Natural killer cell (primary cell): ENCODE measurements around the gene CHCHD3. TPM values are rescaled to one million over a fixed set of nuclear protein-coding genes. Genes with fewer than 3 reads are reported as not detected.

Experiments
- ATAC-seq, 3 donors: fragments of 150-1000 bp in 2 of 3; fragments of 200-7000 bp in 1 of 3; cut with Tn5 transposase; 1 replicate in 1 of 3; 2 replicates in 2 of 3; pipeline ENCODE4 v1.10.0; 2021; ENCODE audit warnings: mild to moderate bottlenecking in 2 of 3, moderate library complexity in 2 of 3
- DNase-seq, 2 donors: peaks; one replicate each; pipeline versions ENCODE4 v3.0.0 to v3.0.0-alpha.2; 2013 to 2021; ENCODE audit warnings: mixed read lengths in 1 of 2
- H3K27ac ChIP-seq: one replicate; pipeline ENCODE4 v1.5.1; 2013; ENCODE audit warnings: mild to moderate bottlenecking, low read length
- H3K27me3 ChIP-seq: one replicate; pipeline ENCODE4 v1.6.1; 2013; ENCODE audit warnings: low read length; ENCODE audit not compliant: control insufficient read depth, insufficient read depth
- H3K36me3 ChIP-seq: one replicate; pipeline ENCODE4 v1.6.1; 2013; ENCODE audit warnings: low read length; ENCODE audit not compliant: control insufficient read depth, insufficient read depth
- H3K4me1 ChIP-seq: one replicate; pipeline ENCODE4 v1.6.1; 2013; ENCODE audit warnings: low read length; ENCODE audit not compliant: control insufficient read depth, insufficient read depth
- H3K4me3 ChIP-seq: one replicate; pipeline ENCODE4 v1.5.1; 2013; ENCODE audit warnings: low read length
- H3K9me3 ChIP-seq: one replicate; pipeline ENCODE4 v1.6.1; 2013; ENCODE audit warnings: low read length; ENCODE audit not compliant: control insufficient read depth, insufficient read depth
- H3K27ac Mint-ChIP-seq, 2 donors: one replicate each; pipeline ENCODE4 v1.8.0; 2022; ENCODE audit warnings: mild to moderate bottlenecking in 2 of 2, mixed read lengths in 2 of 2, moderate library complexity in 1 of 2
- H3K27me3 Mint-ChIP-seq, 2 donors: one replicate each; pipeline ENCODE4 v1.8.0; 2022; ENCODE audit warnings: low read depth in 2 of 2, mixed read lengths in 2 of 2
- H3K36me3 Mint-ChIP-seq: one replicate; pipeline ENCODE4 v1.8.0; 2022; ENCODE audit warnings: mixed read lengths
- H3K4me1 Mint-ChIP-seq, 2 donors: one replicate each; pipeline ENCODE4 v1.8.0; 2022; ENCODE audit warnings: mixed read lengths in 2 of 2
- H3K4me3 Mint-ChIP-seq: one replicate; pipeline ENCODE4 v1.8.0; 2022; ENCODE audit warnings: mild to moderate bottlenecking, moderate library complexity, mixed read lengths
- H3K9me3 Mint-ChIP-seq, 2 donors: one replicate each; pipeline ENCODE4 v1.8.0; 2022; ENCODE audit warnings: mixed read lengths in 2 of 2
- WGBS: methylation state at CpG from one replicate; pipeline ENCODE4 v1.1.7; 2013; ENCODE audit warnings: missing lambda C conversion rate; ENCODE audit not compliant: insufficient coverage; 5-methylcytosine and 5-hydroxymethylcytosine counted together
- intact Hi-C: fragments of 100-400 bp; cut with micrococcal nuclease; formaldehyde crosslinking; loops from one replicate; pipeline ENCODE4 v1.14.2; 2022
- total RNA-seq, 4 donors: library from RNA; stranded (reverse); fragments of 120-200 nt in 1 of 4; gene quantifications; one replicate each; pipeline versions ENCODE4 v1.2.3 to v1.2.4, GENCODE V29; 2013 to 2022
- TF ChIP-seq, protein P1 (sequence below): fragments of 200-600 bp; IDR thresholded peaks from one replicate; pipeline ENCODE4 v1.8.0; 2022; ENCODE audit warnings: antibody characterized with exemption

The CHCHD3 gene
- total RNA-seq, 3 donors from 2014 or later (not counting 1 experiment from before 2014, with no cell fraction given): 35.2 to 41.0 (median 35.9) TPM

DNA sequence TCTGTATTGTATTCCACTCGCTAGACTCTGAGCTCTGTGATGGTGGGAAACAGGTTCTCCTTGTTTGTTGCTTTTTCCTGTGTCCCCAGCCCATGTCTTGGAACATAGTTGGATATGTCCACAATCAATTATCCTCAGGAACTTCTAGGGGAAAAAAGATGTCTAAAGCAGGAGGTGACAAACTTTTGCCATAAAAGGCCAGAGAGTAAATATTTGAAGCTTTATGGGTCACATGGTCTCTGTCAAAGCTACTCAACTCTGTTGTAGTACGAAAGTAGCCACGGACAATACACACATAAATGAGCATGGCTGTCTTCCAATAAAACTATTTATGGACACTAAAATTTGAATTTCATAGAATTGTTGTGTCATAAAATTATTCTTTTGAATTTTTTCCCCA lies 220.5 kb downstream of the CHCHD3 start:
- DNase-seq (no peak), ATAC-seq (no peak)
- H3K9me3 ChIP-seq: no peaks in the 10 kb centered on the region
- no peaks in the 10 kb centered on the region for H3K36me3 ChIP-seq
- 100% methylated on average over 1 of the region's 3 CpGs for WGBS
- Mint-ChIP-seq H3K4me1 (peaks cover 74 to 82% of the 10 kb centered on the region in 2 donors), H3K27ac (peak overlapping the region; percentile 39 to 41), H3K27me3 (no peaks in the 10 kb centered on the region), H3K36me3 (no peaks in the 10 kb centered on the region), H3K9me3 (no peaks in the 10 kb centered on the region), H3K4me3 (no peak overlapping the region)
- no peak overlapping the region for H3K4me3 ChIP-seq
- peaks cover 19% of the 10 kb centered on the region for H3K4me1 ChIP-seq
- intact Hi-C loops: no loop called here
- no peaks in the 10 kb centered on the region for H3K27me3 ChIP-seq
- no peak overlapping the region for H3K27ac ChIP-seq
- TF ChIP-seq, protein P1, sequence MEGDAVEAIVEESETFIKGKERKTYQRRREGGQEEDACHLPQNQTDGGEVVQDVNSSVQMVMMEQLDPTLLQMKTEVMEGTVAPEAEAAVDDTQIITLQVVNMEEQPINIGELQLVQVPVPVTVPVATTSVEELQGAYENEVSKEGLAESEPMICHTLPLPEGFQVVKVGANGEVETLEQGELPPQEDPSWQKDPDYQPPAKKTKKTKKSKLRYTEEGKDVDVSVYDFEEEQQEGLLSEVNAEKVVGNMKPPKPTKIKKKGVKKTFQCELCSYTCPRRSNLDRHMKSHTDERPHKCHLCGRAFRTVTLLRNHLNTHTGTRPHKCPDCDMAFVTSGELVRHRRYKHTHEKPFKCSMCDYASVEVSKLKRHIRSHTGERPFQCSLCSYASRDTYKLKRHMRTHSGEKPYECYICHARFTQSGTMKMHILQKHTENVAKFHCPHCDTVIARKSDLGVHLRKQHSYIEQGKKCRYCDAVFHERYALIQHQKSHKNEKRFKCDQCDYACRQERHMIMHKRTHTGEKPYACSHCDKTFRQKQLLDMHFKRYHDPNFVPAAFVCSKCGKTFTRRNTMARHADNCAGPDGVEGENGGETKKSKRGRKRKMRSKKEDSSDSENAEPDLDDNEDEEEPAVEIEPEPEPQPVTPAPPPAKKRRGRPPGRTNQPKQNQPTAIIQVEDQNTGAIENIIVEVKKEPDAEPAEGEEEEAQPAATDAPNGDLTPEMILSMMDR: no peak

DNA sequence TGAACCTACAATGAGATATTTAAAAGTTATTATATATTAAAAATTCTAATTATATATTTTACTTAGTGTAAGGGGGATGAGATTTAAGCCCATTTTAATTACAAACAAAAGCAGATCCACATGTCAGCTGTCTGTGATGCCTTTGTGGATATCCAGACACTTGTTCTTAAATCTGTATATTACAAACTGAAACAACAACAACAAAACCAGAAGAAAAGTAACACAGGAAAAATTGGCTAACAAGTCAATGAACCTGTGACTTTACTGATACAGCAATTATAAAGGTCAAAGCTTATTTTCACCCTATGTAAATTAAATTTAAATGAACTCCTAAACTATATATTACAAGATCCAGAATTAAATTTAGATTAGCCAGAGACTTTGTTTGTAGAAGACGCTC lies 222.7 kb downstream of the CHCHD3 start:
- ATAC-seq (peak; percentile 63 to 79 (median 71)), DNase-seq (no peak)
- no peak overlapping the region for H3K27ac ChIP-seq
- H3K27me3 ChIP-seq: no peaks in the 10 kb centered on the region
- TF ChIP-seq, protein P1: no peak
- peak overlapping the region; percentile 50 to 72 for H3K27ac Mint-ChIP-seq
- H3K36me3 ChIP-seq: no peaks in the 10 kb centered on the region
- peaks cover 75 to 89% of the 10 kb centered on the region in 2 donors for H3K4me1 Mint-ChIP-seq
- no peaks in the 10 kb centered on the region for H3K9me3 Mint-ChIP-seq
- no peaks in the 10 kb centered on the region for H3K9me3 ChIP-seq
- H3K4me3 ChIP-seq: no peak overlapping the region
- intact Hi-C loops: no loop called here
- peak overlapping the region; percentile 78 for H3K4me3 Mint-ChIP-seq
- H3K27me3 Mint-ChIP-seq: no peaks in the 10 kb centered on the region
- 100% methylated on average over 1 of the region's 1 CpG for WGBS
- H3K36me3 Mint-ChIP-seq: no peaks in the 10 kb centered on the region
- peaks cover 19% of the 10 kb centered on the region for H3K4me1 ChIP-seq

DNA sequence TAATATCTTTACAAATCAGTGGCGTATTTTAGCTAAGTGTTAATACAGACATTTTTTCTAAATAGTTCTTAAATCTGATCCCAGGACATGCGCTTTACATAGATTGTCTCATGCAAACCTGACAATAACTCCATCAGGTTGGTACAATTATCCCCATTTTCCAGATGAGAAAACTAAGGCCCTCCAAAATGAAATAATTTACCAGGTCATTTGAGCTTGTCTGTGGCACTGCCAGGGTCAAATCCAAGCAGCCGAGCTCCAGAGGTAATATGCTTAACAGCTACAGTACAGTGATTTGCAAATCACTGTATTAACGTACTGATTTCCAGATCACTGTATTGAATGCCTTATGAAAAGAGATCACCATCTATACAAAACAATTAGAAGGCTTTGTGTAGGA lies 223.1 kb downstream of the CHCHD3 start:
- Histone ChIP-seq H3K36me3 (no peaks in the 10 kb centered on the region), H3K27ac (no peak overlapping the region), H3K9me3 (no peaks in the 10 kb centered on the region), H3K4me3 (no peak overlapping the region), H3K4me1 (peaks cover 19% of the 10 kb centered on the region), H3K27me3 (no peaks in the 10 kb centered on the region)
- Mint-ChIP-seq H3K4me3 (peak overlapping the region; percentile 61), H3K27me3 (no peaks in the 10 kb centered on the region), H3K9me3 (no peaks in the 10 kb centered on the region), H3K4me1 (peaks cover 71 to 85% of the 10 kb centered on the region in 2 donors), H3K36me3 (no peaks in the 10 kb centered on the region), H3K27ac (peak overlapping the region; percentile 50 to 72)
- WGBS: 96% methylated on average over 4 of the region's 4 CpGs
- no peak for DNase-seq
- ATAC-seq: no peak
- intact Hi-C loops: no loop called here
- TF ChIP-seq, protein P1: no peak

DNA sequence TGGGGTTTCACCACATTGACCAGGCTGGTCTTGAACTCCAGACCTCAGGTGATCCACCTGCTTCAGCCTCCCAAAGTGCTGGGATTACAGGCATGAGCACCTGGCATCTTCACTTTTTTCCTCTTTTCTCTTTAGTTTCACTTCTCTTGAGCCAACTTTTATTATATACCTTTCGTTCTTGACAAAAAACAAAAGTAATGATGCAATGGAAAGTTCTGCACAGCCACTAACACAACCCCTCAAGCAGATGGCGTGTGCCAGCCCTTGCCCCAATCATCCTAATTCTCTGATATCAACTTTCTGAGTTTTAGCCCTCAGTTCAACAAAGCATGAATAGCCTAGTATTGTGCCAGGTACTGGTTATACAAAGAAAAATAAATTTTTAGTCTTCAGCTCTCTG lies 223.6 kb downstream of the CHCHD3 start:
- H3K9me3 Mint-ChIP-seq: no peaks in the 10 kb centered on the region
- H3K4me3 ChIP-seq: no peak overlapping the region
- H3K9me3 ChIP-seq: no peaks in the 10 kb centered on the region
- peak overlapping the region; percentile 61 for H3K4me3 Mint-ChIP-seq
- H3K4me1 Mint-ChIP-seq: peaks cover 67 to 86% of the 10 kb centered on the region in 2 donors
- intact Hi-C loops: no loop called here
- H3K36me3 Mint-ChIP-seq: no peaks in the 10 kb centered on the region
- TF ChIP-seq, protein P1: no peak
- peak overlapping the region; percentile 50 to 72 for H3K27ac Mint-ChIP-seq
- H3K4me1 ChIP-seq: peaks cover 19% of the 10 kb centered on the region
- WGBS: 47% methylated on average over 2 of the region's 2 CpGs
- H3K27me3 ChIP-seq: no peaks in the 10 kb centered on the region
- no peaks in the 10 kb centered on the region for H3K27me3 Mint-ChIP-seq
- no peaks in the 10 kb centered on the region for H3K36me3 ChIP-seq
- ATAC-seq (no peak), DNase-seq (no peak)
- no peak overlapping the region for H3K27ac ChIP-seq
